ENCODE data around the gene C1orf210. TPM values are rescaled to one million over a fixed set of nuclear protein-coding genes. Genes with fewer than 3 reads are reported as not detected.

Gene C1orf210
- total and polyA plus RNA-seq, 9 of the 15 experiments (the other 6 are each of a cell fraction or from before 2014, with no cell fraction given): 0.21 TPM; not detected in 8

DNA sequence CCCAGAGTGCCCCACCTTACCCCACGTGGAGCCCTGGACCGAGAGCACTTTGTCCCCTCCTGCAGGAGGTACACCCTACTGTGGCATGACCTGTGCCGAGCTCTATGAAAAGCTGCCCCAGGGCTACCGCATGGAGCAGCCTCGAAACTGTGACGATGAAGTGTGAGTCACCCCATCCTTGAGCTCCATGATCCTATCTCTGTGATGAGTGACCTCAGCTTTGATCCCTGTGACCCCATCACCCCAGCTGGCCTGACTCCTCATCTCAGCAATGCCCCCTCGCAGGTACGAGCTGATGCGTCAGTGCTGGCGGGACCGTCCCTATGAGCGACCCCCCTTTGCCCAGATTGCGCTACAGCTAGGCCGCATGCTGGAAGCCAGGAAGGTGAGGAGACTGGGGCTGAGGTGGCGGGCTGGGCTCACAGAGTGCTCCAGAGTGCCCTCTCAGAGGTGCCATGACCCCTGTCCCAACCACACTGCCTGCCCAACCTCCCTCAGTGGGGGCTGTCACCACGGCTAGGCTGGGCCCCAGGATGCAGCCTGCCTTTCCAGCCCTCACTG, 36.0 kb upstream of the C1orf210 start (continued):
- TF ChIP-seq TCF7 (IDR thresholded peaks at IDR 0.05; ENCODE audit: borderline replicate concordance): peak; percentile 94
- TF ChIP-seq, protein P1, sequence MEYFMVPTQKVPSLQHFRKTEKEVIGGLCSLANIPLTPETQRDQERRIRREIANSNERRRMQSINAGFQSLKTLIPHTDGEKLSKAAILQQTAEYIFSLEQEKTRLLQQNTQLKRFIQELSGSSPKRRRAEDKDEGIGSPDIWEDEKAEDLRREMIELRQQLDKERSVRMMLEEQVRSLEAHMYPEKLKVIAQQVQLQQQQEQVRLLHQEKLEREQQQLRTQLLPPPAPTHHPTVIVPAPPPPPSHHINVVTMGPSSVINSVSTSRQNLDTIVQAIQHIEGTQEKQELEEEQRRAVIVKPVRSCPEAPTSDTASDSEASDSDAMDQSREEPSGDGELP (CRISPR knock-in tag; IDR thresholded peaks at IDR 0.05; ENCODE audit: borderline replicate concordance): peak; percentile 80; the same call in 1 of the 2 replicates
- TF ChIP-seq JUN (IDR thresholded peaks at IDR 0.05; ENCODE audit: borderline replicate concordance, low read depth, low read length): peak; percentile 86; the same call in 1 of the 2 replicates
- TF ChIP-seq JUN (CRISPR knock-in tag; IDR thresholded peaks at IDR 0.05; ENCODE audit: borderline replicate concordance): no peak
- no peak for TF ChIP-seq NR2C1 (IDR thresholded peaks at IDR 0.05)
- 0 out of 2 replicates have a peak, but pooled peaks have one; percentile 10 for TF ChIP-seq NR2C1 (tag; IDR thresholded peaks at IDR 0.05)
- TF ChIP-seq ETV1 (tag; conservative IDR thresholded peaks at IDR 0.05; ENCODE audit: low read depth): no peak
- TF ChIP-seq, protein P2, sequence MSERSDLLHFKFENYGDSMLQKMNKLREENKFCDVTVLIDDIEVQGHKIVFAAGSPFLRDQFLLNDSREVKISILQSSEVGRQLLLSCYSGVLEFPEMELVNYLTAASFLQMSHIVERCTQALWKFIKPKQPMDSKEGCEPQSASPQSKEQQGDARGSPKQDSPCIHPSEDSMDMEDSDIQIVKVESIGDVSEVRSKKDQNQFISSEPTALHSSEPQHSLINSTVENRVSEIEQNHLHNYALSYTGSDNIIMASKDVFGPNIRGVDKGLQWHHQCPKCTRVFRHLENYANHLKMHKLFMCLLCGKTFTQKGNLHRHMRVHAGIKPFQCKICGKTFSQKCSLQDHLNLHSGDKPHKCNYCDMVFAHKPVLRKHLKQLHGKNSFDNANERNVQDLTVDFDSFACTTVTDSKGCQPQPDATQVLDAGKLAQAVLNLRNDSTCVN (CRISPR knock-in tag; IDR thresholded peaks at IDR 0.05): no peak
- TF ChIP-seq CCAR2 (IDR thresholded peaks at IDR 0.05; ENCODE audit: low read depth, low read length): no peak
- TF ChIP-seq, protein P3, sequence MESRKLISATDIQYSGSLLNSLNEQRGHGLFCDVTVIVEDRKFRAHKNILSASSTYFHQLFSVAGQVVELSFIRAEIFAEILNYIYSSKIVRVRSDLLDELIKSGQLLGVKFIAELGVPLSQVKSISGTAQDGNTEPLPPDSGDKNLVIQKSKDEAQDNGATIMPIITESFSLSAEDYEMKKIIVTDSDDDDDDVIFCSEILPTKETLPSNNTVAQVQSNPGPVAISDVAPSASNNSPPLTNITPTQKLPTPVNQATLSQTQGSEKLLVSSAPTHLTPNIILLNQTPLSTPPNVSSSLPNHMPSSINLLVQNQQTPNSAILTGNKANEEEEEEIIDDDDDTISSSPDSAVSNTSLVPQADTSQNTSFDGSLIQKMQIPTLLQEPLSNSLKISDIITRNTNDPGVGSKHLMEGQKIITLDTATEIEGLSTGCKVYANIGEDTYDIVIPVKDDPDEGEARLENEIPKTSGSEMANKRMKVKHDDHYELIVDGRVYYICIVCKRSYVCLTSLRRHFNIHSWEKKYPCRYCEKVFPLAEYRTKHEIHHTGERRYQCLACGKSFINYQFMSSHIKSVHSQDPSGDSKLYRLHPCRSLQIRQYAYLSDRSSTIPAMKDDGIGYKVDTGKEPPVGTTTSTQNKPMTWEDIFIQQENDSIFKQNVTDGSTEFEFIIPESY (CRISPR knock-in tag; IDR thresholded peaks at IDR 0.05): peak; percentile 97
- no peak for TF ChIP-seq ZC3H4 (CRISPR knock-in tag; IDR thresholded peaks at IDR 0.05; ENCODE audit: borderline replicate concordance)
- peak; percentile 94 for TF ChIP-seq FOSL1 (tag; conservative IDR thresholded peaks at IDR 0.05)
- TF ChIP-seq BRD4 (IDR thresholded peaks at IDR 0.05): no peak
- TF ChIP-seq KDM1A (IDR thresholded peaks at IDR 0.05): peak; percentile 38 to 39; a peak in 2 of 4 replicates
- peak; percentile 9 for TF ChIP-seq MEIS2 (IDR thresholded peaks at IDR 0.05; ENCODE audit: partially characterized antibody)
